ENCODE measurements around the gene OR52N2. TPM values are rescaled to one million over a fixed set of nuclear protein-coding genes. Genes with fewer than 3 reads are reported as not detected.

OR52N2 gene
- total RNA-seq, 4 donors from 2014 or later = not detected

DNA sequence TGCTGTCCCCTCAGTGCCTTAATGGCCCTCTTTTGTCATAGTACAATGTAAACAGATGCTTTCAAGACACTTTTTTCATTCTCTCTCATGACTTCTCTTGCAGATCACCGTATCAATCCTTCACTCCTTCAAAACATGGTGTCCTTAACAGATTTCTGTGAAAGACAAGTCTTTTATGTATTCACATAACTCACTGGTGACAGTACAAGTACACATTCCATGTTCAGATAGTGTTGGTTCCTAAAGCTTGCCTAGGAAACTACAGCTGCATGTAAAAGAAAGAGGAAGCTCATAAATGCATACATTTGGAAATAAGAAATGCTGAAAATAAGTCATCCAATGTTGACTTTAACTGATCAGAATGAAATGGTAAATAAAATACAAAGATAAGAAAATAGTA is 38.0 kb downstream of the OR52N2 start:
- Histone ChIP-seq H3K4me1 (no peaks in the 10 kb centered on the region), H3K27ac (no peak overlapping the region), H3K9me3 (no peaks in the 10 kb centered on the region), H3K27me3 (no peaks in the 10 kb centered on the region), H3K4me3 (no peak overlapping the region), H3K36me3 (no peaks in the 10 kb centered on the region)
- DNase-seq = no peak
- TF ChIP-seq, protein P1, sequence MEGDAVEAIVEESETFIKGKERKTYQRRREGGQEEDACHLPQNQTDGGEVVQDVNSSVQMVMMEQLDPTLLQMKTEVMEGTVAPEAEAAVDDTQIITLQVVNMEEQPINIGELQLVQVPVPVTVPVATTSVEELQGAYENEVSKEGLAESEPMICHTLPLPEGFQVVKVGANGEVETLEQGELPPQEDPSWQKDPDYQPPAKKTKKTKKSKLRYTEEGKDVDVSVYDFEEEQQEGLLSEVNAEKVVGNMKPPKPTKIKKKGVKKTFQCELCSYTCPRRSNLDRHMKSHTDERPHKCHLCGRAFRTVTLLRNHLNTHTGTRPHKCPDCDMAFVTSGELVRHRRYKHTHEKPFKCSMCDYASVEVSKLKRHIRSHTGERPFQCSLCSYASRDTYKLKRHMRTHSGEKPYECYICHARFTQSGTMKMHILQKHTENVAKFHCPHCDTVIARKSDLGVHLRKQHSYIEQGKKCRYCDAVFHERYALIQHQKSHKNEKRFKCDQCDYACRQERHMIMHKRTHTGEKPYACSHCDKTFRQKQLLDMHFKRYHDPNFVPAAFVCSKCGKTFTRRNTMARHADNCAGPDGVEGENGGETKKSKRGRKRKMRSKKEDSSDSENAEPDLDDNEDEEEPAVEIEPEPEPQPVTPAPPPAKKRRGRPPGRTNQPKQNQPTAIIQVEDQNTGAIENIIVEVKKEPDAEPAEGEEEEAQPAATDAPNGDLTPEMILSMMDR (IDR thresholded peaks at IDR 0.05) = no peak
- no peak for TF ChIP-seq POLR2A (IDR thresholded peaks at IDR 0.05)
- WGBS, 2 donors = 28 to 43% methylated on average over 1 of the region's 1 CpG
- intact Hi-C loops (cut with DNase I) = no loop called here

DNA sequence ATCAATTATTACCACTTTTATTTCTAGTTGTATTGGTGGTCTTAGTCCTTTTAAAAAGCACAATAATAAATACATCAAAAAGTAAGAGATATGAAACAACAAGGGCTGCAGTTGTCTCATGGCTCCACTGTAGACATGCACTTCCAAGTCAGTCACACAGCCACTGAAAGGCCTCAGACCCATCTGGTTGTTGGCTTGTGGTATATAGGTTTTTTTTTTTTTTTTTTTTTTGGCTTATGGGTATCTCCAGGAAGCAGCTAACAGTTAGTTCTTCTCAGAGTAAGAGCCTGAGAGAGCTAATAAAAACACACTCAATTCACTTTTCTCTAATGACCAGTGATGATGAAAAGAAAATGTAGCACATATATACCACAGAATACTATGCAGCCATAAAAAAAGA is 39.0 kb downstream of the OR52N2 start:
- H3K27me3 ChIP-seq = no peaks in the 10 kb centered on the region
- H3K36me3 ChIP-seq = no peaks in the 10 kb centered on the region
- TF ChIP-seq POLR2A (IDR thresholded peaks at IDR 0.05) = no peak
- TF ChIP-seq, protein P1 (IDR thresholded peaks at IDR 0.05) = no peak
- DNase-seq = no peak
- intact Hi-C loops (cut with DNase I) = no loop called here
- H3K9me3 ChIP-seq = no peaks in the 10 kb centered on the region
- H3K4me1 ChIP-seq = no peaks in the 10 kb centered on the region
- no peak overlapping the region for H3K27ac ChIP-seq
- no peak overlapping the region for H3K4me3 ChIP-seq

GRCh38 chr11:5851002-5851401 is 42.3 kb downstream of the OR52N2 start:
- 85 to 90% methylated on average over 1 of the region's 1 CpG for WGBS, 2 donors
- Histone ChIP-seq H3K4me1 (no peaks in the 10 kb centered on the region), H3K27ac (no peak overlapping the region), H3K9me3 (no peaks in the 10 kb centered on the region), H3K27me3 (no peaks in the 10 kb centered on the region), H3K36me3 (no peaks in the 10 kb centered on the region), H3K4me3 (no peak overlapping the region)
- no peak for DNase-seq
- TF ChIP-seq, protein P1 (IDR thresholded peaks at IDR 0.05) = no peak
- intact Hi-C loops (cut with DNase I) = no loop called here

GRCh38 chr11:5857590-5857989 is 48.9 kb downstream of the OR52N2 start, which contains the start of gene OR52E8:
OR52E8 (minus strand) TSS chr11:5857690; CDS start chr11:5857690, 0 bp downstream.
- 86 to 93% methylated on average over 3 of the region's 3 CpGs for WGBS, 2 donors
- no peak within 1 kb of the TSS for H3K27ac ChIP-seq

GRCh38 chr11:5865826-5866225 is 57.1 kb downstream of the OR52N2 start:
- DNase-seq = no peak
- H3K27ac ChIP-seq = no peak overlapping the region
- no peaks in the 10 kb centered on the region for H3K36me3 ChIP-seq
- no peaks in the 10 kb centered on the region for H3K27me3 ChIP-seq
- no peak overlapping the region for H3K4me3 ChIP-seq
- 76 to 80% methylated on average over 2 of the region's 2 CpGs for WGBS, 2 donors
- H3K9me3 ChIP-seq = no peaks in the 10 kb centered on the region
- no peaks in the 10 kb centered on the region for H3K4me1 ChIP-seq
- no peak for TF ChIP-seq POLR2A (IDR thresholded peaks at IDR 0.05)
- TF ChIP-seq, protein P1 (IDR thresholded peaks at IDR 0.05) = no peak
- intact Hi-C loops (cut with DNase I) = no loop called here

More at GRCh38 chr11:5857590-5857989, 48.9 kb downstream of the OR52N2 start, which contains the start of gene OR52E8:
- no peaks in the 10 kb centered on the region for H3K36me3 ChIP-seq
- no peaks in the 10 kb centered on the region for H3K9me3 ChIP-seq
- H3K4me3 ChIP-seq = no peak within 1 kb of the TSS
- DNase-seq = no peak
- no peaks in the 10 kb centered on the region for H3K27me3 ChIP-seq
- H3K4me1 ChIP-seq = no peaks in the 10 kb centered on the region
- TF ChIP-seq POLR2A (IDR thresholded peaks at IDR 0.05) = no peak
- TF ChIP-seq, protein P1 (IDR thresholded peaks at IDR 0.05) = no peak
- intact Hi-C loops (cut with DNase I) = no loop called here

Other genes starting within 250 kb of the OR52N2 start
- gene OR52B6, start 228.0 kb upstream of the OR52N2 start, total RNA-seq = not detected
- gene TRIM6, start 212.3 kb upstream of the OR52N2 start, total RNA-seq = 1 to 10 TPM; 1.7 to 9.9 (median 6.4) TPM
- gene TRIM34, start 183.9 kb upstream of the OR52N2 start, total RNA-seq = 1 to 10 TPM; 2.9 to 7.4 (median 6.2) TPM
- gene TRIM5, start 123.8 kb upstream of the OR52N2 start, total RNA-seq = 10 to 100 TPM; 12.6 to 15.7 (median 14.9) TPM
- 10 to 100 TPM; 16.0 to 51.9 (median 32.1) TPM for gene TRIM22, start 119.1 kb upstream of the OR52N2 start, total RNA-seq
- gene OR56B1, start 72.5 kb upstream of the OR52N2 start, total RNA-seq = not detected
- gene OR52N4, start 54.7 kb upstream of the OR52N2 start, total RNA-seq = not detected
- gene OR52N5, start 25.6 kb upstream of the OR52N2 start, total RNA-seq = not detected
- not detected for gene OR52N1, start 17.7 kb upstream of the OR52N2 start, total RNA-seq
- gene OR52E6, start 33.0 kb downstream of the OR52N2 start, total RNA-seq = not detected
- not detected for gene OR52E8, start 48.8 kb downstream of the OR52N2 start, total RNA-seq
- not detected for gene OR52E4, start 71.7 kb downstream of the OR52N2 start, total RNA-seq
- gene OR52E5, start 84.3 kb downstream of the OR52N2 start, total RNA-seq = not detected
- not detected for gene OR56A3, start 133.3 kb downstream of the OR52N2 start, total RNA-seq
- gene OR56A5, start 159.6 kb downstream of the OR52N2 start, total RNA-seq = not detected
- gene OR52L1, start 178.1 kb downstream of the OR52N2 start, total RNA-seq = not detected
- not detected for gene OR56A4, start 198.0 kb downstream of the OR52N2 start, total RNA-seq
- gene OR56A1, start 221.8 kb downstream of the OR52N2 start, total RNA-seq = not detected